Hematopoietic multipotent progenitor cell treated with erythropoietin and hydrocortisone succinate and interleukin-3 and kit ligand, for 8 days (in vitro differentiated cells): ENCODE measurements around the gene GAS5.
A peak's percentile ranks its signal among the peaks of the same experiment; 100 is the strongest.
"Not testable (repeated sequence)": the region's sequence is repeated elsewhere in the genome, so short reads cannot be mapped to it uniquely, and the experiment has no call there.

Source experiments
- DNase-seq: peaks from one replicate; pipeline ENCODE4 v3.0.0-alpha.2; 2015

Gene GAS5

GRCh38 chr1:173868266-173869020 is 654 bp upstream of the GAS5 start, which contains the start of gene ZBTB37:
Gene ZBTB37 (plus strand): TSS chr1:173868380. CDS start chr1:173870226, 1,846 bp downstream.
- peak; percentile 82 for DNase-seq

- no peak for DNase-seq
Observed at GRCh38 chr1:173867141-173867752, 542 bp downstream of the GAS5 start.

GRCh38 chr1:173866413-173867115 is 1.2 kb downstream of the GAS5 start:
- DNase-seq: peak; percentile 53

GRCh38 chr1:173865468-173866164 is 2.2 kb downstream of the GAS5 start:
- DNase-seq: peak; percentile 35

- peak; percentile 20 for DNase-seq
Observed at GRCh38 chr1:173864179-173864867, 3.5 kb downstream of the GAS5 start.

- DNase-seq: peak; percentile 37
Observed at GRCh38 chr1:173863224-173864161, 4.3 kb downstream of the GAS5 start.

- DNase-seq: peak; percentile 50
Observed at GRCh38 chr1:173862769-173863223, 5.0 kb downstream of the GAS5 start.

GRCh38 chr1:173862146-173862768 is 5.5 kb downstream of the GAS5 start:
- not testable (repeated sequence) for DNase-seq

GRCh38 chr1:173861731-173862145 is 6.1 kb downstream of the GAS5 start:
- DNase-seq: peak; percentile 62

GRCh38 chr1:173860065-173860464 is 7.7 kb downstream of the GAS5 start:
- no peak for DNase-seq

- DNase-seq: not testable (repeated sequence)
Observed at GRCh38 chr1:173859547-173859946, 8.2 kb downstream of the GAS5 start.

- no peak for DNase-seq
Observed at GRCh38 chr1:173857363-173857917, 10.3 kb downstream of the GAS5 start.

- no peak for DNase-seq
Observed at GRCh38 chr1:173856903-173857302, 10.9 kb downstream of the GAS5 start.

- DNase-seq: no peak
Observed at GRCh38 chr1:173856014-173856413, 11.8 kb downstream of the GAS5 start.

GRCh38 chr1:173853074-173853473 is 14.7 kb downstream of the GAS5 start:
- no peak for DNase-seq

GRCh38 chr1:173852105-173852504 is 15.7 kb downstream of the GAS5 start:
- DNase-seq: no peak

- DNase-seq: no peak
Observed at GRCh38 chr1:173832748-173833147, 35.0 kb downstream of the GAS5 start.

- DNase-seq: no peak
Observed at GRCh38 chr1:173827611-173828010, 40.2 kb downstream of the GAS5 start.

- peak; percentile 99 for DNase-seq
Observed at GRCh38 chr1:173824315-173825081, 43.3 kb downstream of the GAS5 start, which contains the start of the genes CENPL and DARS2. Gene CENPL (minus strand): TSS chr1:173824883. CDS start chr1:173811299, 13,584 bp downstream. Gene DARS2 (plus strand): TSS chr1:173824673. CDS start chr1:173825230, 557 bp downstream.
